Amygdala (tissue), 56 donors: Measurements from ENCODE around the gene RBBP9.
"Not testable (repeated sequence)": the region's sequence is repeated elsewhere in the genome, so short reads cannot be mapped to it uniquely, and the experiment has no call there.

Experiments used
- DNase-seq, 56 donors: peaks; one replicate each; lab custom pipeline; 2025; lab: John Stamatoyannopoulos, UW

The RBBP9 gene

DNA sequence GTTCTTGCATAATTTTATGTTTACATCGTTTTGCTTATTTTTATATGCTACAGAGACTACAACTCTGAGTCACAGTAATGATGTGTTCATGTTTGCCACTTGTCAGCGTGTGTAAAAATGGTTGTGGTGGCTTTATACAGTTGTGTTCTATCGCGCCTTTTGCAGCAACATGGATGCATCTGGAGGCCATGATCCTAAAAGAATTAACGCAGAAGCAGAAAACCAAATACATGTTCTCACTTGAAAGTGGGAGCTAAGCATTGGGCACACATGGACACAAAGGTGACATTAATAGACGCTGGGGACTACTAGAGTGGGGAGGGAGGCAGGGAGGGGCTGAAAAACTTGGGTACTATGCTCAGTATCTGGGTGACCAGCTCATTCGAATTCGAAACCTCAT is 9.7 kb upstream of the RBBP9 start:
- DNase-seq = peak in 2 of 56 donors; percentile 9 to 37

GRCh38 chr20:18504479-18505060 is 7.5 kb upstream of the RBBP9 start:
- DNase-seq = peak in 25 of 56 donors; percentile 1 to 43 (median 12)

GRCh38 chr20:18501672-18502071 is 4.6 kb upstream of the RBBP9 start:
- not testable (repeated sequence) for DNase-seq

- DNase-seq = no peak
Measured at GRCh38 chr20:18497603-18498002, 578 bp upstream of the RBBP9 start.

DNA sequence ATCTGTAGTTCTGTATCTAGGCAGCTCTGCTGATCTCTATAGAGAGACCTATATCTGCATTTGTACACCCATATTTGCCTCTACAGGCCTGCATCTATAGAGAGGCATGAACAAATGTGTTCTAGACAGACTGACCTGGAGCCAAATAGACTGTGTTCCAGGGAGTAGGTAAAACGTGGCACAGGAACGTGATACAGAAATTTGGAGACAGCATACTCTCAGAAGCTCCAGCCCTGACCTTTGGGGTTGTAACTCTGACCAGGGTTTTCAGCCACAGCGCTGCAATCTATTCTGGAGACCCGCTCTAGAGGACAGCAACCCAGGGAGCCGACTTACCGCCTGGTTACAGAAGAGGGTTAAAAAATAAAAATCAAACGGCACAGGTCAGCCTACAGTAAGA is 983 bp downstream of the RBBP9 start:
- DNase-seq = no peak

- DNase-seq = no peak
Measured at GRCh38 chr20:18488301-18488700, 8.7 kb downstream of the RBBP9 start.

DNA sequence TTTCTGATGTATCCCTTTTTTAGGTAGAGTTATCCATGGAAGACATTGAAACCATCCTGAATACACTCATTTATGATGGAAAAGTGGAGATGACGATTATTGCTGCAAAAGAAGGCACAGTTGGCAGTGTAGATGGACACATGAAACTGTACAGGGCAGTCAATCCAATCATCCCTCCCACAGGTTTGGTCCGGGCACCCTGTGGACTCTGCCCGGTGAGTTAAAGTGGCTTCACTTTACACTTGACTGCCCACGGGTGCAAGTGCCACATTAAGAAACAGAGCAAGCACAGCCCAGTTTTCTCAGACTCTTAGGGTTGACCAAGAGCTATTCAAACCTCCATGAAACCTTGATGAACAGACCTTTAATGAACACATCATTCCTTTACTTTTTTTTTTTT is 15.4 kb downstream of the RBBP9 start:
- no peak for DNase-seq

GRCh38 chr20:18477821-18478220 is 19.2 kb downstream of the RBBP9 start:
- no peak for DNase-seq

DNA sequence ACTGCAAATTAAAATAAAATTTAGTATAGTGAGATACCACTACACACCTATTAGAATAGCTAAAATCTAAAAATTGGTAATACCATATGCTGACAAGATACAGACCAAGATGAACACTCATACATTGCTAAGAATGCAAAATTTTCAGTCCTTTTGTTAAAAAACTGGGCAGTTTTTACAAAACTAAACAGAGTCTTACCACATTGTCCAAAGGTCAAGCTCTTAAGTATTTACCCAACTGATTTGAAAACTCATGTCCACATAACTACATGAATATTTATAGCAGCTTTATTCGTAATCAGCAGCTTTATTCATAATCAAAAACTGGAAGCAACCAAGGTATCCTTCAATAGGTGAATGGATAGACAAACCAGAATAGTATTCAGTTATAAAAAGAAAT is 19.8 kb downstream of the RBBP9 start:
- no peak for DNase-seq

GRCh38 chr20:18466894-18467730 is 29.9 kb downstream of the RBBP9 start, which contains the start of the genes DZANK1 and POLR3F:
Gene DZANK1, minus strand, starts transcription at chr20:18467030. Its CDS starts 1,672 bp downstream, at chr20:18465358.
Gene POLR3F, plus strand, starts transcription at chr20:18467390. Its CDS starts 117 bp downstream, at chr20:18467507.
- DNase-seq = peak; percentile 67 to 99 (median 95)

- peak in 12 of 56 donors; percentile 74 to 93 (median 83) for DNase-seq
Measured at GRCh38 chr20:18466574-18466893, 30.5 kb downstream of the RBBP9 start.

- no peak for DNase-seq
Measured at GRCh38 chr20:18465536-18466200, 31.4 kb downstream of the RBBP9 start.

DNA sequence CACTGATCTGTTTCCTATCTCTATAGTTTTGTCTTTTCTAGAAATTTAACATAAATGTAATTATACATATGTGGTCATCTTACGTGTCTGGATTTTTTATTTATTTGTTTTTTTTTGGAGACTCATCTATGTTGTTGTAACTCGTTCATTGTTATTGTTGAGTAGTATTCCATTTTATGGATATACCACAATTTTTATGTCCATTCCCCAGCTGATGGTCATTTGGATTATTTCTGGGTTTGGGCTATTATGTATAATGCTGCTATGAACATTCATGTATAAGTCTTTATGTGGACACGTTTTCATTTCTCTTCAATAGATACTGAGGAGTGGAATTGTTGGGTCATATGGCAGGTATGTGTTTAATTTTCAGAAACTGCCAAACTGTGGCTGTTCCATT is 40.4 kb downstream of the RBBP9 start:
- no peak for DNase-seq

GRCh38 chr20:18443886-18444285 is 53.1 kb downstream of the RBBP9 start:
- no peak for DNase-seq

DNA sequence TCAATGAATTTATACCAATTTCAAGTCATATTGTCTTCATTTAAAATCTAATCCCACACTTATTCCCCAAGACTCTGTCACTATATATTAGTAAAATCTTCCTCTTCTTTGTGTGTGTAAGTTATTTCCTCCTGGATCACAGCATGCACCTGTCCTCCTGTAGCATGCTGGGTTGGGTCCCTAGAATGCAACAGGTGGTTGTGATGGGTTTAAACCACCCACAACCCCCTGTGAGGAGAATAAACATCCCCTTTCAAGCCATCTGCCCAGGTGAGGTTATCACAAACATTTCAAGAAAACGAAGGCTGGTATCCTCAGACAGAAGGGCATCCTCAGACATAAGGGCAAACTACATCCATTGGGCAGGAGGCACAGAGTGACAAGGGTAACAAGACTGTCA is 56.6 kb downstream of the RBBP9 start:
- DNase-seq = no peak

GRCh38 chr20:18436847-18437246 is 60.2 kb downstream of the RBBP9 start:
- DNase-seq = no peak
